ENCODE data around the gene RIT2.

The RIT2 gene

DNA sequence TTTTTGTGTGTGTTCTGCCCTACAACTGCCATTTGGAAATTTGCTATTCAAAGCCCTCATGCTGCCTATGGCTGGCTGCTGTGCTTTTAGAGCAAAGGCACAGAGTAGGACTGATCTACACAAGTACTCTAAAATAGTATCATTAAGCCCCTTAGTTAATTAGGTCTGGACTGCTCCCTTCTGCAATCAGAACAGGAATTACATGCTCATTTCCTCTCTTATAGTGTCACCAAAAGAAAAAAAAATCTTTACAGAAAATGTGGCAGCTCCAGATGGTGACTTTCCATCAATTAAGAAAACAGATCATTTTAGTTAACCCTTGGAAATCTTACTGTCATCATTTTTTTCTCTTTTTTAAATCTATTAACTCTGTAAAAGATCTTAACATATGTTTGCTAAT, 337.5 kb downstream of the RIT2 start:
- no peak overlapping the region for H2AFZ ChIP-seq (ENCODE audit: low read depth, low read length, severe bottlenecking)

DNA sequence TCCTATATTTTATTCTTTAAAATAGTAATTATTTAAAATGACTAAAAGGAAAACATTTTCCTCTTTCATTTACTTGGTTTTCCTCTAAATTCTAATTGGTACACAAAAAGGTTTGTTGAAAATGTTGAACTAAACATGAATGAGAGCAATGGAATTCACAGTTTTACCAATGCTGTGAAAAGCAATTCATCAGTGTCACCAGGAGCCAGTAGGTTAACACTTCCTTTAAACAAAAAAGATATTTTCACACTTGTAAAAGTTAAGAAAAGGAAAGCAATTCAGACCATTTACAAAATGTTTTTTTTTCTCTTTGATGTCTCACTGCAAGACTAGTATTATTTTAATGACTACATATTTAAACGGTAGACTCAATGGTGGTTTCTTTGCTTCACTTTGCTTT, 341.6 kb downstream of the RIT2 start:
- no peaks in the 10 kb centered on the region for H3F3A ChIP-seq (ENCODE audit: insufficient read depth)
- H3K27ac ChIP-seq (ENCODE audit: low read depth, low read length) = no peak overlapping the region
- H3K9me3 ChIP-seq (ENCODE audit: insufficient read depth, low read length) = peaks cover 5% of the 10 kb centered on the region; the same call in 1 of the 2 replicates
- no peaks in the 10 kb centered on the region for H3K36me3 ChIP-seq (ENCODE audit: low read length)
- H3K9me2 ChIP-seq (replicated peaks; ENCODE audit: insufficient read depth, low read length) = no peaks in the 10 kb centered on the region
- H2AFZ ChIP-seq (ENCODE audit: low read depth, low read length, severe bottlenecking) = no peak overlapping the region
- H4K20me1 ChIP-seq (ENCODE audit: low read depth, low read length) = no peaks in the 10 kb centered on the region
- no peak overlapping the region for H3K4me3 ChIP-seq (ENCODE audit: insufficient read depth, low read length, poor library complexity, severe bottlenecking)
- TF ChIP-seq CTCF (IDR thresholded peaks at IDR 0.05; ENCODE audit: insufficient read depth, low read length, poor library complexity, severe bottlenecking) (no peak), EZH2phosphoT487 (conservative IDR thresholded peaks at IDR 0.05; ENCODE audit: low read length) (no peak)
- no peaks in the 10 kb centered on the region for H3K79me2 ChIP-seq (ENCODE audit: insufficient read depth, low read length)
- H3K27me3 ChIP-seq (ENCODE audit: low read length) = no peaks in the 10 kb centered on the region
- no peak overlapping the region for H3K4me2 ChIP-seq (ENCODE audit: low read depth, low read length, poor library complexity, severe bottlenecking)
- no peak overlapping the region for H3K9ac ChIP-seq (ENCODE audit: low read length)

More for the DNA sequence above, 337.5 kb downstream of the RIT2 start:
- Histone ChIP-seq H3K36me3 (ENCODE audit: low read length) (no peaks in the 10 kb centered on the region), H3K27me3 (ENCODE audit: low read length) (no peaks in the 10 kb centered on the region), H3K4me3 (ENCODE audit: insufficient read depth, low read length, poor library complexity, severe bottlenecking) (no peak overlapping the region), H3K79me2 (ENCODE audit: insufficient read depth, low read length) (no peaks in the 10 kb centered on the region), H3K27ac (ENCODE audit: low read depth, low read length) (no peak overlapping the region), H3K4me2 (ENCODE audit: low read depth, low read length, poor library complexity, severe bottlenecking) (no peak overlapping the region), H3K9ac (ENCODE audit: low read length) (no peak overlapping the region), H3K9me3 (ENCODE audit: insufficient read depth, low read length) (peaks cover 5% of the 10 kb centered on the region; the same call in 1 of the 2 replicates), H3K9me2 (replicated peaks; ENCODE audit: insufficient read depth, low read length) (no peaks in the 10 kb centered on the region), H3F3A (ENCODE audit: insufficient read depth) (no peaks in the 10 kb centered on the region), H4K20me1 (ENCODE audit: low read depth, low read length) (no peaks in the 10 kb centered on the region)
- TF ChIP-seq EZH2phosphoT487 (conservative IDR thresholded peaks at IDR 0.05; ENCODE audit: low read length) (no peak), CTCF (IDR thresholded peaks at IDR 0.05; ENCODE audit: insufficient read depth, low read length, poor library complexity, severe bottlenecking) (no peak)

GRCh38 chr18:42771936-42772335, 343.5 kb downstream of the RIT2 start:
- Histone ChIP-seq H4K20me1 (ENCODE audit: low read depth, low read length) (no peaks in the 10 kb centered on the region), H3K79me2 (ENCODE audit: insufficient read depth, low read length) (no peaks in the 10 kb centered on the region), H3K4me3 (ENCODE audit: insufficient read depth, low read length, poor library complexity, severe bottlenecking) (no peak overlapping the region), H3K36me3 (ENCODE audit: low read length) (no peaks in the 10 kb centered on the region), H3K9me2 (replicated peaks; ENCODE audit: insufficient read depth, low read length) (no peaks in the 10 kb centered on the region), H2AFZ (ENCODE audit: low read depth, low read length, severe bottlenecking) (no peak overlapping the region), H3F3A (ENCODE audit: insufficient read depth) (no peaks in the 10 kb centered on the region), H3K4me2 (ENCODE audit: low read depth, low read length, poor library complexity, severe bottlenecking) (no peak overlapping the region), H3K9me3 (ENCODE audit: insufficient read depth, low read length) (peaks cover 5% of the 10 kb centered on the region; the same call in 1 of the 2 replicates), H3K9ac (ENCODE audit: low read length) (no peak overlapping the region), H3K27me3 (ENCODE audit: low read length) (no peaks in the 10 kb centered on the region), H3K27ac (ENCODE audit: low read depth, low read length) (no peak overlapping the region)
- no peak for TF ChIP-seq CTCF (IDR thresholded peaks at IDR 0.05; ENCODE audit: insufficient read depth, low read length, poor library complexity, severe bottlenecking)
- no peak for TF ChIP-seq EZH2phosphoT487 (conservative IDR thresholded peaks at IDR 0.05; ENCODE audit: low read length)
